Measurements from ENCODE around the gene CXCR5.

GRCh38 chr11:118899706-118900360 lies 16.1 kb downstream of the CXCR5 start:
- TF ChIP-seq CTCF (conservative IDR thresholded peaks at IDR 0.05 in 1 of 2, IDR thresholded peaks at IDR 0.05 in 1 of 2; ENCODE audit: extremely low read depth in 1 of 2, insufficient read depth in 1 of 2, low read depth in 1 of 2, low read length in 2 of 2) (no peak), EZH2 (IDR thresholded peaks at IDR 0.05; ENCODE audit: borderline replicate concordance, low read length) (no peak)

Measured in mammary epithelial cell (primary cell).